Measurements from ENCODE around the gene GLRX.
"Not testable (repeated sequence)": the region's sequence is repeated elsewhere in the genome, so short reads cannot be mapped to it uniquely, and the experiment has no call there.

Gene GLRX, protein sequence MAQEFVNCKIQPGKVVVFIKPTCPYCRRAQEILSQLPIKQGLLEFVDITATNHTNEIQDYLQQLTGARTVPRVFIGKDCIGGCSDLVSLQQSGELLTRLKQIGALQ

DNA sequence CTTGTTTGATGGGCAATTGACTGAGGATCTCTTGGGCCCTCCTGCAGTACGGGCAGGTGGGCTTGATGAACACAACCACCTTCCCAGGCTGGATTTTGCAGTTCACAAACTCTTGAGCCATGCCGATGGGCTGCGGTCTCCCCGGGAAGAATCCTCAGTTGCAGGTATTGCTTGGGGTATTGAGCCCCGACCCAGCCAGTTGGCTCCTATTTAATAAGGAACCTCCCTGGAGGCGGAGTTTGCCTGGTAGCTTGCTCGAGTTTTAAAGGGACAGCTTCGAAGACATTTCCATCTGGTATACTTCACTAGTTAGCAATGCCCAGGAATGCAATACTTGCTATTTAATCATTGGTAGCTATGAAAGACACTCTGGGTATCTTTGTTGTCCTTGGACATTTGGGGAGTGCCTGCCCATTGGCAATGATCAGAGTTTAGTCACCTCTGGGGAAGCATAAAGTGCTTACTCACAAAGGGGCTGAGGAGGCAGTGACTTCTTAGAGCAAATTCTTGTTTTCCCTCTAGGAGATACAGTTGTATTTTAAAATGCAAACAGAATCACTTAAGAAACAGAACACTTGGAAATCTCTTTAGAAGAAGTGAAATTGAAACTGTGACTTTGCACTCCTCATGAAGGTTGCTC is at the start of gene GLRX:
GLRX (minus strand) TSS at position 185 of the 640 bp plus-strand sequence; CDS start at position 121, 64 bp downstream.
- DNase-seq, result no peak

DNA sequence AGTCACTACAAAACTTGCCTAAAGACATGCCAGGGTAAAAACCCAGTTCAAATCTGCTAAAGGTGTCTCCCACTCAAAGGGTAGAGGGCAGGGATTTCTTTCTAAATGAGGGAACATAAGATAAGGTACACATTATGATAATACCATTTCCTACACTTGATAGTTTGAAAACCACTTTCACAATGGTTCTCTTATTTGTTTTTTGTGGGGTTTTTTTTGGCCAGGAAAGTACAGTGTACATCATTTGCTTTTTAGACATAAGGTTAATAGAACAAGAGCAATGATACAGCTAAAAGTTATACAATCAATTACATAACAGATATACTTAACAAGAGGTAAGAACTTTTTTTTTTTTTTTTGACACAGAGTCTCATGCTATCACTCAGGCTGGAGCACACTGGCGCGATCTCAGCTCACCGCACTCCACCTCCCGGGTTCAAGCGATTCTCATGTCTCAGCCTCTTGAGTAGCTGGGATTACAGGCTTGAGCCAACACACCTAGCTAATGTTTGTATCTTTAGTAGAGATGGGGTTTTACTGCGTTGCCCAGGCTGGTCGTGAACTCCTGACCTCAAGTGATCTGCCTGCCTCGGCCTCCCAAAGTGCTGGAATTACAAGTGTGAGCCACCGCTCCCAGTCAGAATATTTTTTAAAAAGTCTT is 48.8 kb upstream of the GLRX start:
- no peak for DNase-seq

DNA sequence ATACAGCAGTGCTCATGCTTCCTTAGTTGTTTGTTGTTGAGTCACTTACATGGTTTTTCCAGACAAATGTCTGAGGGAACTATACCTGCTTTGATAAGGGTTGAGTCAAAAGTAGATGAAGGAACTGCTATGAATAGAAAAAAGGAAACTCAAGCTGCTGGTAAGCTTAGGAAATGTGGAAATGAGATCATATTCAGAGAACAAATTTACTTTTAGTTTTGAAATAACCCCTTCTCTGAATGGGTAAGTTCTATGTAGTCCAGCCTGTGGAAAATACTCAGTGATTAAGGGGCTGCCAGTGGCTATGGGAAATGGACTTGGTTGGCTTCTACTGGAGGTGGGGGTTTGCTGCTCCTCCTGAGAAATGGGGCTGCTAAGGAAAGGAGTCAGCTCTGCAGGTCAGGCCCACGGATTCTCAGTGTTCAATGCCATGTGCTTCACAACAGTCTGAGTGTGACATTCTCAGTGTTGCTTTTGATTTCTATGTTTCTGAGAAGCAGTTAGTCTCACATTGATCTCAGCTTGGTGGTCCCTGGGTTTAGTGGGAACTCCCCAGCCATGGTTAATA is 47.7 kb upstream of the GLRX start:
- DNase-seq, result no peak

DNA sequence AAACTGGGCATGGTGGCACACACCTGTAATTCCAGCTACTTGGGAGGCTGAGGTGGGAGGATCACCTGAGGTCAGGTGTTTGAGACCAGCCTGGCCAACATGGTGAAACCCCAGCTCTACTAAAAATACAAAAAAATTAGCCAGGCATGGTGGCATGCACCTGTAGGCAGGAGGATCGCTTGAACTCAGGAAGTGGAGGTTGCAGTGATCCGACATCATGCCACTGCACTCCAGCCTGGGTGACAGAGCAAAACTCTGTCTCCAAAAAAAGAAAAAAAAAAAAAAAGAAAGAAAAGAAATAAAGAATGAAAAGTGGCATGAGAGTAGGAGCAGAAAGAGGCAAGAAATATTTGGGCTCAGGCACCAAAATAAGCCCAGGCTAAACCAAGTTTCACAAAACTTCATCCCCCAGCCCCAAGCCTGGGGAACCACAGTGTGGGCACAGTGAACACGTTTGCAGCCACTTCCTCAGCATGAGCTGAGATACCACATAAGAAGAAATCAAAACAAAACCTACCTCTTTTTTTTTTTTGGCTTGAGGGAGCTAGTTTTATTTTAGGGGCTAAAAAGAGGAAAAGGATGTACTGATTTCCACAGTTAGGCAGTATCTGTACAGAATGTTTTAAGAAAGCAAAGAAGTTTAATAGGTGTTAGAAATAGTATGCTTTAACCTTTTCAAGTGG is 46.8 kb upstream of the GLRX start:
- not testable (repeated sequence) for DNase-seq

DNA sequence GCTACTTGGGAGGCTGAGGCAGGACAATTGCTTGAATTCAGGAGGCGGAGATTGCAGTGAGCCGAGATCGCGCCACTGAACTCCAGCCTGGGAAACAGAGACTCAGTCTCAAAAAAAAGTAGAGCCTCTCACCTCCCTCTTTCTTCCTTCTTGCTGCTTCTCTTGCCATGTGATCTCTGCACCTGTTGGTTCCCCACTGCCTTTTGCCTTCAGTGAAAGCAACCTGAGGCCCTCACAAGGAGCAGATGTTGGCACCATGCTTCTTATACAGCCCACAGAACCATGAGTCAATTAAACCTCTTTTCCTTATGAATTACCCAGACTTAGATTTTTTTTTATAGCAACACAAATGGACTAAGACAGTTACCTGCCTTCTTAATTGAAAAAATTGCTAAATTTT is 45.6 kb upstream of the GLRX start:
- no peak for DNase-seq

DNA sequence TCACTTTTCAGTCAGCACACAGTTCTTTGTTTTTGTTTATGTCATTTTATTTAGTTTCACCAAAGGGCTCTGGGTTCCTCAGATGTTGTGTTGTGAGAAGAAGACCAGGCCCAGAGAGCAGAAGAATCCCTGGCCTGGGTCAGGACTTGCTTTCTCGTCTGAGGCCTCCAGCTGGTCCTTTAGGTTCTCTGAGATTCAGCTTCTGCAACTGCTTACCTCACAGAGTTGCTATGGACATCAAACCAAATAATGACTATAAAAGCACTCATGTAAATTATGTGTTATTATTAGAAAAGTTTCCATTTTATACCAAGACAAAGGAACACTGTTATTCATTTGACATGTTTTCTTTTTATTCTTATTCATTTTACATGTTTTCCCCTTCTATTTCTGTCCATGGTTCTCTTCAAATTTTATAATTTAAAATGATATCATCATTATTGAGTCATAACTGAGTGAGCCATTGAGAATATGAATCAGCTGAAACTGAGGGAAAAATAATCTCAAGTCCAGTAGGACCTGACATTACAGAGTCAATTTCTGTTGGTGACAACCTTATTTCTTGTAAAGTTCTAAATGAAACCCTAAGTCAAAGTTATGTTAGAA is 44.0 kb upstream of the GLRX start:
- no peak for DNase-seq

DNA sequence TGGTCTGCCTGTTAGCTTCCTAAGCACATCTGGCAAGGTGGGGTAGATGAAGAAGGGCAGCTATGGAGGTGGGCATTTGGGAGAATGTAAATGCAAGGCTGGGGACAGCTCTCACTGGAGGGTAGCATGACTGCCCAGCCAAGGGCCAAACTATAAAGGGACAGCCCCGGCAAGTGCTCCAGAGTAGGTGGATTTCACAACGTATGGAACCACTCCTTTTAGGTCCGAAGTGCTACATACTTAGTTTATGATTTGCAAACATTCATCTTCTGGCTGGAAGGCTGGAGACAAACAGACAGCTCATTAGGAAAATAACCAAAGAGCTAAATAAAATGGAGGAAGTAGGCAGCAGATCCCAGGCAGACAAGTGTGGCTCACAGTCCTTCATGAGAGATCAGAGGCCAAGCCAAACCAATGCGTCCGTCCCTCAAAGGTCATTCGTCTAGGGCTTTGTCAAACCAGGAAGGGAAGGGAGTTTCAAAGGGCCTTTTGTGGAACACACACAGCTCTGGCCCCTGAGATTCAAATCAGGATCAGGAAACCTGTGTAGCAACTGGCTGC is 42.5 kb upstream of the GLRX start:
- no peak for DNase-seq

DNA sequence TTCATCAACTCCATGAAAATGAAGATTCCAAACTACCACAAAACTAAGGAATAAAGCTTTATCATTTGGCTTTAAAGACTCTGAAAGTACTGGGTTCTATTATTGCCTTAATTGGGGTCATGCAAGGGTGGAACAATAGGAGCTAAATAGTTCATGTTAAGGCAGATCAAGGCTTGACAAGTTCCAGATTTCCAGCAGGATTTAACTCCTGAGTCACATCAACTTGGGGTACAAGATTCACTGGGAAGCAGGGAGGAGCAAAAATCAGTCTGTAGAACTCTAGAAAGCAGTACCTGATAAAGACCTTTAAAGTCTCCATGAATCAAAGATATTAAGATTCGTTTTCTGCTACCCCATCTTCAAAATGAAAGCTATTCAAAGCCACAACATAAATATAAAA is 41.9 kb upstream of the GLRX start:
- no peak for DNase-seq

DNA sequence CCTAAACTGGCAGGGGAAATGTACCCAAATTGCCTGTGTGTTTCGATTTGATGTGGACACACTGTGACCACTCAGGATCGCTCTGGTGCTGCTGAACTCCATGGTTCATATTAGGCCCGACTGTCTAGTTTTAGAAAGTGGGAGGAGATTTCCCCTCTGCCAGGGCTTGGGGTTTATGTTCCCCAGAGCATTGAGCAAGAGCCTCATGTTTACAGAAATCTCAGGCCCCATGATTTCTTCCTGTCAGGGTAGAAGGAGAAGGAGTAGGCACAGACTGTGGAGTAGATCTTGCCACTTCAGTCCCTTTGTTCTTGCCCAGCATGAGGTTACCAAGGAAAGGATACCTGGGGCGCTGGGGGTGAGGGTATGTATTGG is 40.8 kb upstream of the GLRX start:
- no peak for DNase-seq

DNA sequence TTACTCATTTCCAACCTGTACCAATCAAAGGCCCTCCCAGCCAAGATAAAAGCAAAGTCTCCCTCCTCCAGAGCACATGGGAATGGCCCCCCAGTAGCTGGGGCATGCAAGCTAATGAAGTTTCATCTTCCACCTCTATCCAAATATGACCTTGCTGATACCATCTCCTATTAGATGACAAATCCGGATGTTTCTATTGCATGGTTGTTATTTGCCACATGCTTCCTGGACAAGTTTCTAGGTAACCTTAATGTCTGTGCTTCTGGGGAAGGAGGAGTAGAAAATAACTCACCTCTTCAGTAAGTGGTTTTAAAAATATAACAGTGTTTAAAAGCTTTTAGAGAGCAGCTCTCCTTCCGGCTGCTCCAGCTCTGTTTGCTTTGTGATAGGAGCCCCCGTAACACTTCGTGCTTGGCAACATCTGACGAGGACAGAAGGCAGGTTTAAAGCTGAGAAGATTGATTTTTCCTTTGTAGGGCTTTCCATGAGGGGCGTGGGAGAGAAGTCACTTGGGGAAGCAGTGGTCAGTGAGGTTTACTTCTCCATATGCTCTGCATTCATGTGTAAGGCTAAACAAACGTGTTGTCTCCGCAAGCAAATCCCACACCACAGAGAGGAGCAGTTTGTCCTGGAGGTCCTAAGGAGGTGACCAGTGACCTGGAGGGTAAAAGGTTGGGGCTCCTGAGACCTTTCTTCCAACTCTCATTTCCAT is 40.3 kb upstream of the GLRX start:
- no peak for DNase-seq

DNA sequence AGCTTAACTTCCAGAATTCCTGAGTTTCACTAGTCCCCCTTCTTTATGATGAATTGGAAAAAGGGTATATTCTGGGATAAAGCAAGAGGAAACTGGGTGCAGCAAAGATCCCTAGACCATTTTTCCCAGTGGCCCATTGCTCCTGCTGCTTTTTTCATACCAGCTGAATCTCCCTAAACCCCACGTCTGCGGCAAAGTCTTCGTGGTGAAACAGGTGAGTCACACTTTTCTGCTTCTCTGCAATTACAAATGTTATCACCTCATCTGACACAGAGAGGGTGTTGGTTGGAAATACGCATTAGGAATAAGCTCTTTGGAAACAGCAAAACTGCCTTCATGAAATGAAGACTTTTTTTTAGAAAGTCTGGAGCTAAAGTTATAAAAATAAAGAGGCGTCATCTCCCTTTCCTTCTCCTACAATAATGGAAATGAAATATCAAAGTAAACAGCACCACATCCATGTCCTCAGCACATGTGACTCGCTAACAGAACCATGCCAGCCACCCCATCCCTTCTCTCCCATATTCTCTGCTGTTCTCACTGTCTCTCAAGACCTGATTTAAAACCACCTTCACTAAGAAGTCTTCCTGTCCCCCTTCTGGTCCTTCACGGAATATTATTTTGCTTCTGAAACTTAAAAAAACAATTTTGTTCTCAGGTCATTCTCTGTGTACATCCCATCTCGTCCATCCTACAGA is 39.5 kb upstream of the GLRX start:
- no peak for DNase-seq

DNA sequence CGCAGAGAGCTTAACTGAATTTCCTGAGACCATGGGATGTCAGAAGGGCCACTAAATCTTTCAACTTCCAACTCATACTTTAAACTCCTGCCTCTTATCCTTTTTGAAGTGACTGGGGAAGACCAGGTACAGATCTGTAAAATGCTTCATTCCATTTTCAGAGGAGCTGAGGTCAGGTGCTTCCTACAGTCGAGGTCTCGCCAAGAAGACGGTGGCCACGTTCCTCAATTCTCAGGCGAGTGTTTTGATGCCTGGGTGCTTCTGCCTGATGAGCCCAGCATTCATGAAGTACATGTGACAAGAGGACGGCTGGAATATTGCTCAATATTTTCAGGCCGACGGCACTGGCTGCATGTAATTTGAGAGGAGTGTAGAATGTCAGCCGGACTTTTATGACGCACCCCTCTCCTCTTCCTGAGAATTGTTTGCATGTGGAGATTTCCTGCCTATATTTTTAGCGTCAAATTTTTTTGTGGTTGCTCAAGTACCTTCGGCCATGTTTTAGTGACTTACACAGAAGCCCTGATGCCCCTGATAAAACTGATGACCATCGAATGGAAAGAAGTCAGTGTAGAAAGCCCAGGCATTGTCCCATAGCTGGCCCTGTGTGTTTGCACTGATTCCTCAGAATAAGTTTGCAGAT is 38.8 kb upstream of the GLRX start:
- peak; percentile 73 for DNase-seq

DNA sequence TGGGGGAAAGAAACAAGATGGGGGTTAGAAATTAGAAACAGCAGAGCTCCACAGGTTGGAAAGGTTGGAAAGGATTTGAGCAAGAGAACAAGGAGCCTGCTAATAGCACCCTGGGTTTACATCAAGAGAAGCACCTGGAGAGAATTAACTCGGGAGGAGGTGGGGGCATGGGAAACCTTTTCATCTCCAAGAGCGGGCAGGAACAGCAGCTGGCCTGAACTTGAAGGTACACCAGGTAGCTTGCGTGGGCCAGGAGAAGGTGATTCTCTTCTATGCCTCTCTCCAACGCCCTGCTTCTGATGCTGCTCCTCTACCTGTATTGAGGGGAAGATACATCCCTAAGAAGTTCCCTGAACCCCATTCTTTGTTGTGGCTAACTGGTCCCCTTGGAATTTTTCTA is 37.1 kb upstream of the GLRX start:
- no peak for DNase-seq

DNA sequence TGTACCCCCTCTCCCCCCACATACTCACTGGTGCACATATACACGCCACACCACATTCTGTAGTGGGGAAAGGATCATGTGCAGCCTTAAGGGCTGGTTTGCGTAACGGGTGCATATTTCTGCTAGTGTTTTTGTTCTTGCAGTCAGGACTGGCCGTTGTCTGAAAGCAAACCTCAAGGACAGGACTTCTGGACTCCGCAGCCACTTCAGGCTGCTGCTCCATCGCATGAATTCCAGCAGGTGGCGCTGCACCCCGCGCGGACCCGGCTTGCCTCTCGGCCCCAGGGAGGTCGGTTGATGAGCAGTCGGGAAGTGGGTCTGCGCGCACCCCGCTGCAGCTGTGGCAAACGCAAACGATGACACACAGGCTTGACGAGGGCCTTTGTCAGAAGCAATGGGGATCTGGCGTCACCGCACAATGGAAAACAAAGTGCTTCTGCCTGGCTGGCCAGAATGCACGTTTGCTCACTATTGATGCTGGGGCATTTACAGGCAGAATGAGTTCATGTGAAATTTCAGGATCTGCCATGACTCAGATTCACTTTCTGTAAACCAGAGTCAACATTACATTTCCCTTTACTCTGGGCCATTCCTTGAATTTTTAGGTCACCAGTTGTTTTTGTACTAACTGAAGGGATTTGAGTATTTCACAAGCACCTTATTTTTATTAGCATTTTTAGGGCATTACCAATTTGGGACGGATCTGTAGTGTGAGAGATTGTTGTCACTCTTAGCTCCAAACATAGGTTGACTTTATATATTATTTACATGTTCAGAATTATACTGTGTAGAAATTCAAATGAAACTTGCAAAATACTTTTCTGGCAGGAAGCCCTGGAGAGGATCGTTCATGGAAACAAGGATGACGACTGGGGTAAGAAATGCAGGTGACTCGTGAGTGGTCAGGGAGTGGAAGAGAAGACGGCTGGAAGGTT is 36.4 kb upstream of the GLRX start:
- DNase-seq, result peak; percentile 73

DNA sequence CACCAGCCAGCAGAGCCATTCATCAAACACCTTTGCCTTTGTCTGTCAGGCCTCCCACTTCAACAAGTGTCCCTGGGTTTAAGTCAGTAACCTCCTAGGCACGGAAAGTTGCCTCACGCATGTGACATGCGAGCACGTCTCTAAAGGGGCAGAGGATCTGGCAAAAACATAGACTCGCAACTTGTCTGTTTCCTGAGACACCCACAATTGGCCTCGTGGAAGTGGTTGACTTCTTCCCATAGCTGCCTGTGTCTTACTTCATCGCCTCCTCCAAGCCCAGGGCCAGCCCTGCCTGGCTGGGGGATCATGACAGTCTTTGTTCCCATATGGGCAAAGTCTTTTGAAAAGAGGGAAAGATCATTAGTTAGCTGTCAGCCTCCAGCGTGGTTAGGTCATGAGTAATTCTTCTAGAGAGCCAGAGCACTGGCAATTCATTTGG is 35.5 kb upstream of the GLRX start:
- no peak for DNase-seq

DNA sequence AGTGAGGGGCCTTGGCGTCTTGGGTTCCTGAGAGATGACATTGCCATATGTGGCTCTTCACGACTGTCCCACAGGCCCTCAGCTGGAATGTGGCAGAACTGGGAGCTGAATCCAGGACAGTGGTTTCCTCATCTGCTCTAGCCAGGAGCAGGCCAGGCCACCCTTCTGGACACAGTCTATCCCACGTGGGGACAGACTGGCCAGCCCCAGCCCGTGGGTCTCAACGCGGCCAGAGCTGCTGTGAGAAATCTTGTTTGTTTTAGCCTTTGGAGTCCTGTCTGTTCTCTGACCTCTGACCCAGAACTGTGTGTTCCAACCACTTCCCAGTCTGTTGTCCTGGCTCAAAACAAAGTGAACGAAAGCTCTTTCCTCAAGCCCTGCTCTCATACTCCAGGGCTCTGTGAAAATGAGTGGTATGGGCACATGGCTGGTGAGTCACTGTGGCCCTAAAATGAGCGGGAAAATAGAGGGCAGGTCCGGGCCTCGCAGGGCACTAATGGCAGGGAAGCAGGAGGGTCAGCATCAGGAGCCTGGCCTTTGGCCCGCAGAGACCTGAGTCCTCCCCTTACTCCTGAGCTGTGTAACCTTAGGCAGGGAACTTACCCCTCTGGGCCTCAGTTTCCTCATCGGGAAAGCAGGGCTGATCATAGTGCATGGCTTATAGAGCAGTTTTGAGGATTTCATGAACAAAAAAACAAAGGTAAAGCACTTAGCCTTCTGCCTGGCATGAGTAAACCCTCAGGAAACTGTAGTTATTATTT is 34.8 kb upstream of the GLRX start:
- DNase-seq, result no peak

DNA sequence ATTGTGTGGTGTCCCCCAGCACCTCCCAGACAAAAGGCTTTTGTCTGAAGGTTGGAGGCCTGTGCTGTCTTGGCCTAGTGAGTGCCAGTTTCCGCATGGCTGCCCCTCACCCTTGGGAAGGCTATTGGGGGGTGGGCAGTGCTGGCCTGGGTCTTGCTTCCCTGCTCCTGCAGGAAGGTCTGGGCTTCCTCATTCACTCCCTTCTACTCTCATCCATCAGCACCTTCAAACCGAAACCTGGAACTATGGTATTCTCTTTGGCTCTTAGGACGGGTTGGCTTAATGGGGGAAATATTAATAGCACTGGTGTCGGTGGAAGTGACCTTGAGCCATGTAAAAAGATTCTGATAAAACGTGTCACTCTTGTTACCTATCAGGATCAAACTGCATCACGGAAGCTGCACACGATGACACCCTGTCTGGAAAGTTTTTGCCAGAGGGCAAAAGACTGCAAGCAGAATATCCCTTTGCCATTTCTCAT is 34.0 kb upstream of the GLRX start:
- no peak for DNase-seq

DNA sequence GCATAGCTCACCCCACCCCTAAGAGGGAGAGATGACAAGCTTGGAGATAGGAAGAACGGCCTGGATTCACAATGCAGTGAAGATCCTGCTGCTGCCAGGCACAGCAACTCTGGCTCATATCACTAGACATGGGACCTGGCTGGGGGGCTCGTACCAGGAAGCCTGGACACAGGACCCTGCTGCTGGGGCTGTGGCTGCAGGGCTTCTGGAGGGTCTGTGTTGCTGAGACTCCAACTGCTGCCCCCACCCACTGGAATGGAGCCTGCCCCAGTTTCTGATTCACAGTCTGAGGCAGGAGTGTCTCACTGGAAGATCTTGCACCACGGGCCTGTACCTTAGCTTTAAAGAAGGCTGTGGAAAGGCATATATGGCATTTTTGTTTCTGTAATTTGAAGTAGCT is 31.0 kb upstream of the GLRX start:
- no peak for DNase-seq

DNA sequence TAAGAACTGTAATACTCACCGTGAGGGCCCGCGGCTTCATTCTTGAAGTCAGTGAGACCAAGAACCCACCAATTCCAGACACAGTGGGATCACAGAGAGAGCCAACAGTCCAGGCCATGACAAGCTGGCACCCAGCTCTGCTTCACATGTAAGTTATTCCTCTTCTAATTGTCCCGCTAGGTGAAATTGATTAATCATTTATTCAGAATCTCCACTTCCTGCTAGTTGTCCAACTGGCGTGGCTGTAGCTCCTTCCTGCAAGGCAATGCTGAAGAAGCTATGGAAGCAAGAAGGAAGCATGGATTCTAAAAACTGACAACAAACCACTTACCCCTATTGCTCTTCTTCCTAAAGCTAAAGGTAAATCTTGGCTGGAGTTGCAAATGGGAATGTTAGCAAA is 30.0 kb upstream of the GLRX start:
- no peak for DNase-seq
